Gastrocnemius medialis (tissue), 4 donors: Measurements from ENCODE around the gene TMEM18. TPM values are rescaled to one million over a fixed set of nuclear protein-coding genes. Genes with fewer than 3 reads are reported as not detected.
A peak's percentile ranks its signal among the peaks of the same experiment; 100 is the strongest.

Experiments
- ATAC-seq, 2 donors: fragments of 150-250 bp; one replicate each; pipeline ENCODE4 v1.9.1; 2016
- DNase-seq, 2 donors: peaks; one replicate each; pipeline ENCODE4 v3.0.0-alpha.2; 2019
- H3K27ac ChIP-seq, 4 donors: fragments of 200-600 bp; sonication (generic); 1 replicate in 1 of 4; 2 replicates in 3 of 4; pipeline ENCODE4 v1.5.1; 2016 to 2018; ENCODE audit warnings: mild to moderate bottlenecking in 2 of 4, moderate library complexity in 1 of 4
- H3K27me3 ChIP-seq, 3 donors: fragments of 200-600 bp; sonication (generic) in 2 of 3; 1 replicate in 1 of 3; 2 replicates in 2 of 3; pipeline versions ENCODE4 v1.5.1 to v1.6.0; 2016 to 2019; ENCODE audit warnings: mild to moderate bottlenecking in 1 of 3, moderate library complexity in 1 of 3
- H3K36me3 ChIP-seq, 2 donors: fragments of 200-600 bp; sonication (generic) in 1 of 2; one replicate each; pipeline ENCODE4 v1.5.1; 2017 to 2018
- H3K4me1 ChIP-seq, 2 donors: fragments of 200-600 bp; sonication (generic) in 1 of 2; one replicate each; pipeline ENCODE4 v1.5.1; 2016 to 2017; ENCODE audit warnings: mild to moderate bottlenecking in 2 of 2
- H3K4me3 ChIP-seq, 4 donors: fragments of 200-600 bp; sonication (generic) in 3 of 4; 1 replicate in 1 of 4; 2 replicates in 3 of 4; pipeline ENCODE4 v1.5.1; 2016 to 2019; ENCODE audit warnings: mild to moderate bottlenecking in 2 of 4
- H3K9me3 ChIP-seq, 3 donors: fragments of 200-600 bp; sonication (generic) in 2 of 3; 1 replicate in 1 of 3; 2 replicates in 2 of 3; pipeline ENCODE4 v1.5.1; 2016 to 2019
- POLR2A ChIP-seq, 2 donors: fragments of 450-650 bp; IDR thresholded peaks; one replicate each; pipeline ENCODE4 v1.6.1; 2017; ENCODE audit warnings: antibody characterized with exemption in 2 of 2, mild to moderate bottlenecking in 2 of 2, moderate library complexity in 2 of 2
- in situ Hi-C, 4 donors: fragments of 200-750 bp; cut with MboI; loops; one replicate each; pipeline versions ENCODE4 v1.15.0 to v1.8.0; 2017; ENCODE audit warnings: low sequenced_read_pairs in 4 of 4
- intact Hi-C: fragments of 100-400 bp; cut with DNase I; formaldehyde crosslinking; loops from one replicate; pipeline ENCODE4 v1.15.1; 2023; ENCODE audit warnings: low total_unique reads
- total RNA-seq, 4 donors: library from RNA; depleted of rRNA; stranded (reverse); fragments of >200 nt; gene quantifications; one replicate each; pipeline versions ENCODE4 v1.1.0 to v1.2.3, GENCODE V29; 2016
- TF ChIP-seq, protein P1 (sequence below), 5 experiments: fragments of 450-650 bp in 3 of 5; fragments of 200-600 bp in 2 of 5; sonication (generic) in 2 of 5; IDR thresholded peaks in 4 of 5; conservative IDR thresholded peaks in 1 of 5; 1 replicate in 4 of 5; 2 replicates in 1 of 5; pipeline ENCODE4 v1.5.1; 2016 to 2019; ENCODE audit warnings: antibody characterized with exemption in 5 of 5, mild to moderate bottlenecking in 3 of 5, moderate library complexity in 3 of 5

Gene TMEM18
- total RNA-seq, 4 donors from 2014 or later, result 9.0 to 26.1 (median 12.3) TPM

DNA sequence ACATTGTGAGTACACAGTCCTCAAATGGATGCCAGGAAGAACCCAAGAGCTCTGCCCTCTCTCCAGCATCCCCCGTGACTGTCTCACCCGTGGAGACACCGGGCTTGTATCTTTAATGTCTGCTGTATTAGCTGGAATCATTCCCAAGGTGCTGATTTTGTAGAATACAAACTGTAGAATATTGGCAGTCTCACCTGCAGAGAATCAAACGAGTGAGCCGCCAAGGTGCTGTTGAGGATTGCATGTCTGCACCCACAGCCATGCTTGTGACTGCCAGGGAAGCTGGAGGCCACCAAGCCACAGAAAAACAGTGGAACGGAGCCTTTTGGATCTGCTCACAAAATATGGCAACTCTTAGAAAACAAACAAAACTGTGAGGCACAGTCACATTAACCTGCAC, 37.5 kb downstream of the TMEM18 start:
- intact Hi-C loops, result no loop called here
- DNase-seq, result no peak
- peaks cover 0 to 4% (median 3%) of the 10 kb centered on the region in 3 donors for H3K27me3 ChIP-seq
- in situ Hi-C loops, result no loop called here
- no peaks in the 10 kb centered on the region for H3K9me3 ChIP-seq
- no peak for ATAC-seq
- TF ChIP-seq, protein P1, sequence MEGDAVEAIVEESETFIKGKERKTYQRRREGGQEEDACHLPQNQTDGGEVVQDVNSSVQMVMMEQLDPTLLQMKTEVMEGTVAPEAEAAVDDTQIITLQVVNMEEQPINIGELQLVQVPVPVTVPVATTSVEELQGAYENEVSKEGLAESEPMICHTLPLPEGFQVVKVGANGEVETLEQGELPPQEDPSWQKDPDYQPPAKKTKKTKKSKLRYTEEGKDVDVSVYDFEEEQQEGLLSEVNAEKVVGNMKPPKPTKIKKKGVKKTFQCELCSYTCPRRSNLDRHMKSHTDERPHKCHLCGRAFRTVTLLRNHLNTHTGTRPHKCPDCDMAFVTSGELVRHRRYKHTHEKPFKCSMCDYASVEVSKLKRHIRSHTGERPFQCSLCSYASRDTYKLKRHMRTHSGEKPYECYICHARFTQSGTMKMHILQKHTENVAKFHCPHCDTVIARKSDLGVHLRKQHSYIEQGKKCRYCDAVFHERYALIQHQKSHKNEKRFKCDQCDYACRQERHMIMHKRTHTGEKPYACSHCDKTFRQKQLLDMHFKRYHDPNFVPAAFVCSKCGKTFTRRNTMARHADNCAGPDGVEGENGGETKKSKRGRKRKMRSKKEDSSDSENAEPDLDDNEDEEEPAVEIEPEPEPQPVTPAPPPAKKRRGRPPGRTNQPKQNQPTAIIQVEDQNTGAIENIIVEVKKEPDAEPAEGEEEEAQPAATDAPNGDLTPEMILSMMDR (IDR thresholded peaks at IDR 0.05 in 4 of 5, conservative IDR thresholded peaks at IDR 0.05 in 1 of 5), result no peak
- no peak for TF ChIP-seq POLR2A (IDR thresholded peaks at IDR 0.05)
- no peak overlapping the region for H3K27ac ChIP-seq
- H3K4me3 ChIP-seq, result no peak overlapping the region
- no peaks in the 10 kb centered on the region for H3K36me3 ChIP-seq
- H3K4me1 ChIP-seq, result no peaks in the 10 kb centered on the region

DNA sequence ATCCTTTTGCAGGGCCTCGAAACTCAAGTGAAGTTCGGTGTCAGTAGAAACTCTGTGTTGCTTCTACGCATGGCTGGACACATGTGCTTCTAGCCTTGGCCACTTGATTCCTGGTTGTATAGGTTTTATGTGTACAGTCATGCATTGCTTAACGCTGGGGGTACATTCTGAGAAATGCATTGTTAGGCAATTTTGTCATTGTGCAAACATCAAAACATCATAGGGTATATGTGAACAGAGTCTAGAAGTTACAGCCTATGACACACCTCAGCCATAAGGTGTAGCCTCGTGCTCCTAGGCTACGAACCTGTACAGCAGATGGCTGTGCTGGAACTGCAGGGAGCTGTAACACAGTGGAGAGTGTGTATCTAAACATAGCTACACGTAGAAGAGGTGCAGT, 39.4 kb downstream of the TMEM18 start:
- no peak for DNase-seq
- Histone ChIP-seq H3K9me3 (no peaks in the 10 kb centered on the region), H3K27me3 (peaks cover 0 to 4% (median 0%) of the 10 kb centered on the region in 3 donors), H3K36me3 (no peaks in the 10 kb centered on the region), H3K27ac (no peak overlapping the region), H3K4me1 (no peaks in the 10 kb centered on the region), H3K4me3 (no peak overlapping the region)
- no peak for ATAC-seq
- in situ Hi-C loops, result no loop called here
- intact Hi-C loops, result no loop called here
- TF ChIP-seq POLR2A (IDR thresholded peaks at IDR 0.05), result no peak
- TF ChIP-seq, protein P1 (IDR thresholded peaks at IDR 0.05 in 4 of 5, conservative IDR thresholded peaks at IDR 0.05 in 1 of 5), result no peak

GRCh38 chr2:637406-637776, 39.8 kb downstream of the TMEM18 start:
- Histone ChIP-seq H3K27ac (no peak overlapping the region), H3K4me3 (no peak overlapping the region), H3K4me1 (no peaks in the 10 kb centered on the region), H3K9me3 (no peaks in the 10 kb centered on the region), H3K36me3 (no peaks in the 10 kb centered on the region), H3K27me3 (peaks cover 0 to 4% (median 0%) of the 10 kb centered on the region in 3 donors)
- no peak for DNase-seq
- no peak for TF ChIP-seq POLR2A (IDR thresholded peaks at IDR 0.05)
- TF ChIP-seq, protein P1 (IDR thresholded peaks at IDR 0.05 in 4 of 5, conservative IDR thresholded peaks at IDR 0.05 in 1 of 5), result no peak
- no peak for ATAC-seq
- in situ Hi-C loops (no loop called here), intact Hi-C loops (no loop called here)

DNA sequence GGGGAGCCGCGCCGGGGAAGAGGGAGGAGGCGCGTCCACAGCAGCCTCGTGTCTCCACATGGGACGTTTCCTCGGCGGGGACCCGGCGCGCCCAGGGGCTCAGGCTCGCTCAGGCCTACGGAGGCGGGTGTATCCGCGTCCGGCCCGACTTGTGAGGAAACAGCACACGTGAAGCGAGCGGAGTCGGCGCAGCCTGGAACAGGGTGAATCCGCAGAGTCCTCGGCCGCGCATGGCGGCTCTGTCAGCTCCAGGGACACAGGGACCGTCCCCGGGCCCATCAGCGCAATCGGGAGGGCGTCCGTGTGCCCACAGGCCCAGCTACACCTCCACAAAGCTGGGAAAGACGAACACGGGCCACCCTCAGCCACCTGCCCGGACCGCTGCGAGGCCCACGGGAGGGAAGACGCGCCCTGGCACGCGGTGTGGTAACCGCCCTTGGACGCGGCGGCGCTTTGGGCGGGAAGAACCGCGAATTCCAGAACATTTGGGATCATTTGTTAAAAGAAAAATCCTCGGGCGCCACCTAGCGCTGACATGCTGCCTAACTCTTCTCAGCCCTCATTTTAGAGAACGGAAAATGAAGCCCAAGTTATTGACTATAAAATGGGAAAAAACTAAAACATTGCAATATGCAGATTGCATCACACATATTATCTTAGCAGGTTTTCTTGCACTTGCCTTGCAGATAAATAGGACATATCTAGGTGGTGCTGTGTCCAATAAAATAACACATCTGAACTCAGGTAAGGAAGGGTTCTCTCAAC, 40.4 kb downstream of the TMEM18 start:
- no peak overlapping the region for H3K27ac ChIP-seq
- no peaks in the 10 kb centered on the region for H3K36me3 ChIP-seq
- no peaks in the 10 kb centered on the region for H3K4me1 ChIP-seq
- TF ChIP-seq, protein P1 (IDR thresholded peaks at IDR 0.05 in 4 of 5, conservative IDR thresholded peaks at IDR 0.05 in 1 of 5), result peak; percentile 27 to 71 (median 43)
- no peak for TF ChIP-seq POLR2A (IDR thresholded peaks at IDR 0.05)
- DNase-seq (peak in 1 of 2 donors; percentile 44), ATAC-seq (peak in 1 of 2 donors; percentile 58)
- peaks cover 0 to 4% (median 0%) of the 10 kb centered on the region in 3 donors for H3K27me3 ChIP-seq
- intact Hi-C loops, result no loop called here
- H3K9me3 ChIP-seq, result no peaks in the 10 kb centered on the region
- peak overlapping the region in 3 of 4 donors; percentile 28 to 42 (median 42) for H3K4me3 ChIP-seq
- in situ Hi-C loops, result no loop called here
